Activated T-cell treated with anti-CD3 and anti-CD28 coated beads for 1 hour (primary cell): ENCODE measurements around the gene CNPY4.

Experiments
- DNase-seq: peaks from one replicate; pipeline ENCODE4 v3.0.0-alpha.2; 2020; ENCODE audit warnings: low read depth

Gene CNPY4

DNA sequence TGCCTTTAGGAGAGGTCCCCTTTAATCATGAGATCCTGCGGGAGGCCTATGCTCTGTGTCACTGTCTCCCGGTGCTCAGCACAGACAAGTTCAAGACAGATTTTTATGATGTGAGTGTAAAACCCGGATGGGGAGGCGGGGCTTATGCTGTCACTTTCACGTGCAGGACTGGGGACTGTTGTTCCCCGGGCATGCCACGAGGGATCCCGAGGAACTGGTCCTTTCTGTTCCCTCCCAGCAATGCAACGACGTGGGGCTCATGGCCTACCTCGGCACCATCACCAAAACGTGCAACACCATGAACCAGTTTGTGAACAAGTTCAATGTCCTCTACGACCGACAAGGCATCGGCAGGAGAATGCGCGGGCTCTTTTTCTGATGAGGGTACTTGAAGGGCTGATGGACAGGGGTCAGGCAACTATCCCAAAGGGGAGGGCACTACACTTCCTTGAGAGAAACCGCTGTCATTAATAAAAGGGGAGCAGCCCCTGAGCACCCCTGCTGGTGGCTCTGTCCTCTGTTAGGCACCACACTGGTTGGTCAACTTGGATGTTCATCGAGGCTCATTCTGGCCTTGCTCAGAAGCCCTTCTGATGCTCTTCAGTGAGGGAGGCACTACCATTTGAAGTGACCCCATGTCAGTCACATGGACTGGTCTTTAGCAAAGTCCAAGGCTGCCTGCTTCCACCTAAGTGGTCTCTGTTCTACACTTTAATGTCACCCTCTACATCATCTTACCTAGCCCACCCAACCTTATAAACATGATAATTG, 27.8 kb upstream of the CNPY4 start:
- DNase-seq = no peak

- DNase-seq = no peak
Observed at GRCh38 chr7:100093054-100093453, 26.4 kb upstream of the CNPY4 start.

- DNase-seq = no peak
Observed at GRCh38 chr7:100093498-100093897, 25.9 kb upstream of the CNPY4 start.

GRCh38 chr7:100093925-100094486, 25.4 kb upstream of the CNPY4 start:
- no peak for DNase-seq

GRCh38 chr7:100095289-100095688, 24.1 kb upstream of the CNPY4 start:
- DNase-seq = no peak

GRCh38 chr7:100095704-100096103, 23.7 kb upstream of the CNPY4 start:
- DNase-seq = no peak

- no peak for DNase-seq
Observed at GRCh38 chr7:100098913-100099312, 20.5 kb upstream of the CNPY4 start.

DNA sequence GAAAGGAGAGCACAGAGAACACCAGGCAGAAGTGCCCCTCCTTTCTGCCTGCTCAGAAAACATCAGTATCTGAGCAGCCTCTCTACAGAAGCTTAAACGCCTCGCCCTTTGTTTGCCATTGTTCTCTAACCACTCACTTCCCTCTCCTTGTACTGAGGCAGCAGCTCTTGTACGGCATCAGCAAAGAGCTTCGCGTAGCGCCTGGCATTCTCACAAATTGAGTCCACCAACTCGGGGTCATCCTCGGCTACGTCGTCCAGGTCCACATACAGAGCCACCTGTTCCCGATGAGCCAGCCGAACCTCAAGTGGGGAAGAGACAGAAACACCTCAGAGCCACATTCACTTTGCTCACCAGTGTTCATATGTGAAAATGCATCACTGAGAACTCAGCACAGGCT, 20.0 kb upstream of the CNPY4 start:
- DNase-seq = no peak

DNA sequence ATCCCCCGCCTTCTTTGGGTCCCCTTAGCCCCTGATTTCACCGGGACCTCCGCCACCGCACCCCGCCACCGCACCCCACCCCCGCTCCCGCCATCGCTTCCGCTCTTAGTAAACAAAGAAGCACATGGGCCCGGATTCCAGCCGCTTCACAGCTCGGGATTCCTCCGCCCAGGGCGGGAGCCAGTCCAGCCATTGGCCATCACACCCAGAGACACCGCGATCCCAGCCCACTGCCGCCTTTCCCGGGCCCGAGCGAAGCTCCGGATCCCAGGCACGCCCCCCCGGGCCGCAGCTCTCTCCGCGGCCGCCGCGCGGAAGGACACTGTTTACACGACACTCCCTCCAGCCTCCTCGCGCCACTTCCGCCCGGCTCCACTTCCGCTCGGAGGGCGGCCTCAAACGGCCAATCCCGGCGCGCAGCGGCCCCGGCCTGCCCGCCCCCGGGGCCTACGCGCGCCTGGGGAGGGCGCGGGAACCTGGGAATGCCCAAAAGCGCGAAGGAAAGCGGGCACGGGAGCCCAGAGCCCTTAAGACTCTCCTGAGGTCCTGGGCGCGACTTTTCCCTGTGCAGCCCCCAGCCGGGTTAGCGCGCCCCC, 18.9 kb upstream of the CNPY4 start:
- DNase-seq = peak; percentile 75

- peak; percentile 92 for DNase-seq
Observed at GRCh38 chr7:100101016-100101862, 18.2 kb upstream of the CNPY4 start, which contains the start of the genes AP4M1 and MCM7. TSS of gene AP4M1 (plus strand) at chr7:100101643. CDS start at chr7:100101715, 72 bp downstream. TSS of gene MCM7 (minus strand) at chr7:100101397. CDS start at chr7:100101294, 103 bp downstream.

- DNase-seq = no peak
Observed at GRCh38 chr7:100102950-100103840, 16.2 kb upstream of the CNPY4 start.

DNA sequence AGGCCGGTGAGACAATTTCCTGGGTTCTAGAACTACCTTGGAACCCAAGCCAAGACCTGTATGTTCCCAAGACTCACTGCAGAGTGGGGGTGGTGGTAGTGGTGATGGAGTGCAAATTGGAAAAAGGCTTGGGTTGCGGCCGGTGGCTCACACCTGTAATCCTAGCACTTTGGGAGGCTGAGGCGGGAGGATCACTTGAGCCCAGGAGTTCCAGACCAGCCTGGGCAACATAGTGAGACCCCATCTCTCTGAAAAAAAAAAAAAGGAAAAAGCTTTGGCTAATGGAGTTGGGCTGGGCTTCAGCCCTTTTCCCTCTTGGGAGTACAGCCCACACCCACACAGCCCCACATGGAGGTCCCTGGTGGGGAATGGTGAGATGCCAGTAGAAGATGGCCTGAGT, 13.9 kb upstream of the CNPY4 start:
- no peak for DNase-seq

GRCh38 chr7:100106633-100107032, 12.8 kb upstream of the CNPY4 start:
- no peak for DNase-seq

DNA sequence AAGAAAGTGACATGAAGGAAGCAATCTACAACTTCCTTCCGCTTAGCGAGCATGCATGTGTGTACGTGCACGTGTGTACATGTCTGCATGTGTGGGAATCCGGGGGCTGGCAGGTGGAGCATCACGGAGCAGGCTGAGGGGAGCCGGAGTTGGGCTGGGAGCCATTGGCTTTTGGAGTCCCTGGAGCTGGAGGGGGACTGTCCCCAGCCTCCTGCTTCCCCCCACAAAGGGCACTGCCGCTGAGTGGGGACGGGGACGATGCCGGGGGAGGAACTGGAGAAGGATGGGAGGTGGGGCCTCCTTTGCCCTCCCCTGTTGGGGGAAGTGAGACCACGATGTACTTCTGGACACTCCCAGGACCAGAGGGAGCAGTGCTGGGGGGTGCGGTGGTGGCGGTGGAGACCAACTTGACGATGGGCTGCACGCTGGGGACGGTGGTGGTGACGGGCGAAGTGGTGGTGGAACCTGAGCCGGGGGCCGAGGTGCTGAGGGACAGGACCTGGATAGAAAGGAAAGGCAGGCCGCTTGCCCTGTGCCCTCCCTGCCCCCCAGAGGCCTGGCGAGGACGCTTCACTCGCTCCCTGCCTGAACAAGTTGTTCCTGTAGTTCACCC, 12.2 kb upstream of the CNPY4 start:
- no peak for DNase-seq

GRCh38 chr7:100107890-100108289, 11.5 kb upstream of the CNPY4 start:
- no peak for DNase-seq

GRCh38 chr7:100109521-100110163, 9.8 kb upstream of the CNPY4 start:
- no peak for DNase-seq

- no peak for DNase-seq
Observed at GRCh38 chr7:100111156-100111555, 8.3 kb upstream of the CNPY4 start.

GRCh38 chr7:100111914-100112313, 7.5 kb upstream of the CNPY4 start:
- no peak for DNase-seq

GRCh38 chr7:100115026-100115425, 4.4 kb upstream of the CNPY4 start:
- DNase-seq = no peak

DNA sequence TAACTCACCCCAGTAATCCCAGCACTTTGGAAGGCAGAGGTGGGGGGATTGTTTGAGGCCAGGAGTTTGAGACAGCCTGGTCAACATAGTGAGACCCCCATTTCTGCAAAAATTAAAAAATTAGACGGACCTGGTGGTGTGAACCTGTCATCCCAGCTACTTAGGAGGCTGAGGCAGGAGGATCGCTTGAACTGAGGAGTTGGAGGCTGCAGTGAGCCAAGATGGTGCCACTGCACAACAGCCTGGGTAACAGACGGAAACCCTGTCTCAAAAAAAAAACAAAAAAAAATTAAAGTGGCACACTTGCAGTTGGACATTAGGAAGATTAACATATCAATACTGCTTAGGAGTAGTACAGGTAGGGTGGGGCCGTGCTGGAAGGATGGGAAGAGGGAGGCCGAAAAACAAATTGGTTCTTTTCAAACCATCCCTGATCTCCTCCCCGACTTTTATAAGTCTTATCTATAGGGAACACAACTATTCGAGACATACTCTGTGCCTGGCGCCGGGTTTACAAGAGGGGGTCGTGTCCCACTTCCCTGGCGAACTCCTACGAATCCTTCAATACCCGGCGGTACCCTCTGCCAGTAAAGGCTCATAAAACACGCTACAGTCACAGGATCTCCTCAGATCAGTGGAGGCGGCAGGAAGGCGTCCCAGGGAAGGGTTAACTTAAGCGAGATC, 904 bp upstream of the CNPY4 start:
- no peak for DNase-seq
